ENCODE measurements around the gene PFN3. TPM values are rescaled to one million over a fixed set of nuclear protein-coding genes. Genes with fewer than 3 reads are reported as not detected.

Gene PFN3
- total RNA-seq, 1 experiment from 2014 or later: not detected

GRCh38 chr5:177353093-177353492 lies 47.4 kb downstream of the PFN3 start:
- H3K9me3 ChIP-seq: peaks cover 3% of the 10 kb centered on the region; the same call in 1 of the 2 replicates
- no peak for DNase-seq
- no peaks in the 10 kb centered on the region; the same call in 1 of the 2 replicates for H3K27me3 ChIP-seq
- H3K36me3 ChIP-seq: peaks cover 20% of the 10 kb centered on the region
- no peak overlapping the region for H3K4me3 ChIP-seq

- peaks cover 29% of the 10 kb centered on the region for H3K36me3 ChIP-seq
- peaks cover 3% of the 10 kb centered on the region; the same call in 1 of the 2 replicates for H3K9me3 ChIP-seq
- no peaks in the 10 kb centered on the region for H3K27me3 ChIP-seq
- DNase-seq: peak; percentile 99
- H3K4me3 ChIP-seq: peak within 1 kb of the TSS; percentile 79
Observed at GRCh38 chr5:177351392-177352329, 48.8 kb downstream of the PFN3 start, which contains the start of gene LMAN2. Gene LMAN2, minus strand, starts transcription at chr5:177351668. Its CDS starts 21 bp downstream, at chr5:177351647.

DNA sequence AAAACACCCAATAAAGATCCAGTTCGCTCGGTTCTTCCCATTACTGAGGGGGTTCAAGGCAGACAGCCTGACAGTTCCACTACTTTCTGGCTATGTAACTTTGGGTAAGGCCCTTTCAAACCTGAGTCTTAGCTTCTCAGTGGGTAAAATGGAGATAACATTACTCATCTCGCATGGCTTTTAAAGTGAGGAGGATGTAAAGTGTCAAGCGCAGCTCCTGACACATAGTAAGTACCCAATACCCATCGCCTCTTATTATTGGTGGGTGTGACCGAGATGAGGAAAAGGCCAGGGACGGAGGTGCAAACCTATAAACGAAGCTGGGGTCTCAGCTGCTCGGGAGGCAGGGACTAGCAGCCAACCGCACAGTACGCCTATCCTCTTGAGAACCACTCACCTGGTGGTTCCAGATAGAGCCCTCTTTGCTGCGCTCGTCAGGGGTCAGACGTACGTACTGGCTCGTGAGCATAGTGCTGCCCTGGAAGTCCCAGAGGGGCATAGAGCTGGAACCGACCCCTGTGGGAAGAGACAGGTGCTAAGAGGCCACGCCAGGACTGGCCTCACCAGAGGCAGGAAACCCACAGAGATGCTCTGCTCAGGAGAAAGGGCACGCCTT lies 49.6 kb downstream of the PFN3 start:
- no peak for DNase-seq
- peak overlapping the region; percentile 79 for H3K4me3 ChIP-seq

More for the DNA sequence above, 49.6 kb downstream of the PFN3 start:
- H3K36me3 ChIP-seq: peaks cover 34% of the 10 kb centered on the region
- no peaks in the 10 kb centered on the region for H3K27me3 ChIP-seq
- H3K9me3 ChIP-seq: peaks cover 3% of the 10 kb centered on the region; the same call in 1 of the 2 replicates

Other genes starting within 250 kb of the PFN3 start
- gene RAB24, start 96.9 kb downstream of the PFN3 start, total RNA-seq (2014; rRNA removed; shearing (Covaris generic); ENCODE audit: low replicate concordance): 50.3 and 61.3 TPM in 2 replicates
- 914 and 924 TPM in 2 replicates for gene PRELID1, start 96.9 kb downstream of the PFN3 start, total RNA-seq (2014; rRNA removed; shearing (Covaris generic); ENCODE audit: low replicate concordance)
- 52.9 and 53.3 TPM in 2 replicates for gene MXD3, start 88.8 kb downstream of the PFN3 start, total RNA-seq (2014; rRNA removed; shearing (Covaris generic); ENCODE audit: low replicate concordance)
- gene LMAN2, start 49.0 kb downstream of the PFN3 start, total RNA-seq (2014; rRNA removed; shearing (Covaris generic); ENCODE audit: low replicate concordance): 296 and 502 TPM in 2 replicates
- 10.7 and 16.7 TPM in 2 replicates for gene RGS14, start 42.7 kb downstream of the PFN3 start, total RNA-seq (2014; rRNA removed; shearing (Covaris generic); ENCODE audit: low replicate concordance)
- not detected in 2 replicates for gene SLC34A1, start 16.2 kb downstream of the PFN3 start, total RNA-seq (2014; rRNA removed; shearing (Covaris generic); ENCODE audit: low replicate concordance)
- 1.3 and 2.3 TPM in 2 replicates for gene F12, start 8.9 kb upstream of the PFN3 start, total RNA-seq (2014; rRNA removed; shearing (Covaris generic); ENCODE audit: low replicate concordance)
- 62.4 and 127 TPM in 2 replicates for gene GRK6, start 26.0 kb upstream of the PFN3 start, total RNA-seq (2014; rRNA removed; shearing (Covaris generic); ENCODE audit: low replicate concordance)
- 61.4 and 68.2 TPM in 2 replicates for gene PRR7, start 46.2 kb upstream of the PFN3 start, total RNA-seq (2014; rRNA removed; shearing (Covaris generic); ENCODE audit: low replicate concordance)
- 245 and 334 TPM in 2 replicates for gene DBN1, start 73.0 kb upstream of the PFN3 start, total RNA-seq (2014; rRNA removed; shearing (Covaris generic); ENCODE audit: low replicate concordance)
- gene PDLIM7, start 96.9 kb upstream of the PFN3 start, total RNA-seq (2014; rRNA removed; shearing (Covaris generic); ENCODE audit: low replicate concordance): 77.8 and 165 TPM in 2 replicates
- 0.92 TPM in 1 of 2 replicates, not detected in the other for gene DOK3, start 109.2 kb upstream of the PFN3 start, total RNA-seq (2014; rRNA removed; shearing (Covaris generic); ENCODE audit: low replicate concordance)
- gene DDX41, start 116.3 kb upstream of the PFN3 start, total RNA-seq (2014; rRNA removed; shearing (Covaris generic); ENCODE audit: low replicate concordance): 125 and 127 TPM in 2 replicates
- gene FAM193B, start 153.9 kb upstream of the PFN3 start, total RNA-seq (2014; rRNA removed; shearing (Covaris generic); ENCODE audit: low replicate concordance): 17.5 and 22.3 TPM in 2 replicates
- gene TMED9, start 191.5 kb upstream of the PFN3 start, total RNA-seq (2014; rRNA removed; shearing (Covaris generic); ENCODE audit: low replicate concordance): 310 and 483 TPM in 2 replicates
- 21.7 and 46.5 TPM in 2 replicates for gene B4GALT7, start 199.5 kb upstream of the PFN3 start, total RNA-seq (2014; rRNA removed; shearing (Covaris generic); ENCODE audit: low replicate concordance)

Data from MG63 (cell line).